IPS-18a (cell line): ENCODE measurements around the gene CDCA7.
A peak's percentile ranks its signal among the peaks of the same experiment; 100 is the strongest.
"Not testable (repeated sequence)": the region's sequence is repeated elsewhere in the genome, so short reads cannot be mapped to it uniquely, and the experiment has no call there.

Experiments used
- H3K27ac ChIP-seq: one replicate; pipeline ENCODE4 v1.5.1; 2013; ENCODE audit warnings: low read length
- H3K27me3 ChIP-seq: one replicate; pipeline ENCODE4 v1.6.1; 2013; ENCODE audit warnings: mild to moderate bottlenecking, low read length; ENCODE audit not compliant: control insufficient read depth, insufficient read depth
- H3K36me3 ChIP-seq: one replicate; pipeline ENCODE4 v1.6.1; 2013; ENCODE audit warnings: low read depth, low read length; ENCODE audit not compliant: control insufficient read depth
- H3K4me1 ChIP-seq: one replicate; pipeline ENCODE4 v1.6.1; 2013; ENCODE audit warnings: low read depth, low read length; ENCODE audit not compliant: control insufficient read depth
- H3K4me3 ChIP-seq: one replicate; pipeline ENCODE4 v1.5.1; 2013; ENCODE audit warnings: low read length
- H3K9ac ChIP-seq: one replicate; pipeline ENCODE4 v1.6.1; 2013; ENCODE audit warnings: mild to moderate bottlenecking, low read length, moderate library complexity
- H3K9me3 ChIP-seq: one replicate; pipeline ENCODE4 v1.6.1; 2013; ENCODE audit warnings: low read depth, low read length; ENCODE audit not compliant: control insufficient read depth

Gene CDCA7

DNA sequence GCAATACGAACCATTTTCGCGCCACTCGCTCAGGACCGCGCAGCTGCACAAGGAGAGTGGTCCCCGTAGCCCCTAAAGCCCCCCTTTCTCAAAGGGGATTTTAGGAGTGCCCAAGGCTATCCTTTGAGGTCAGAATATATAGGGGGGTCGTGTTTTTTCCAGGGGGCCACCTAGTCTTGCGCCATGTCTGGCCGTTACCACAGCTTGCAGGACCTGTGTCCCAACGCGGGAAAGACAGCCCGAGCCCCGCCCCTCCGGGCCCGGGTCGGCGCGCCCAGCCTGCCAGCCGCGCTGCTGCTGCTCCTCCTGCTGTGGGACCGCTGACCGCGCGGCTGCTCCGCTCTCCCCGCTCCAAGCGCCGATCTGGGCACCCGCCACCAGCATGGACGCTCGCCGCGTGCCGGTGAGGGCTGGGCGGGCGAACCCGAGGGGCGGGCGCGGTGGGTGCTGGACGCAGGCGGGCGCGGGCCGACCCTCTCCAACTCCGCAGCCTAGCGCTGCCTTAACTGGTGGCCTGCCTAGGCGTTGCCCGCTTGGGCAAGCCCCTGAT, at the start of gene CDCA7:
TSS of gene CDCA7 (plus strand) at position 291 of the 550 bp plus-strand sequence. CDS start at position 383, 92 bp downstream.
- Histone ChIP-seq H3K27me3 (no peaks in the 10 kb centered on the region), H3K27ac (peak within 1 kb of the TSS; percentile 99)

GRCh38 chr2:173305303-173305702, 49.4 kb upstream of the CDCA7 start:
- H3K4me3 ChIP-seq, result no peak overlapping the region
- no peaks in the 10 kb centered on the region for H3K36me3 ChIP-seq
- H3K9ac ChIP-seq, result no peak overlapping the region
- no peak overlapping the region for H3K27ac ChIP-seq
- H3K27me3 ChIP-seq, result no peaks in the 10 kb centered on the region
- H3K4me1 ChIP-seq, result peaks cover 24% of the 10 kb centered on the region
- no peaks in the 10 kb centered on the region for H3K9me3 ChIP-seq

More for the DNA sequence above, at the start of gene CDCA7:
- Histone ChIP-seq H3K9me3 (no peaks in the 10 kb centered on the region), H3K4me1 (peaks cover 22% of the 10 kb centered on the region), H3K9ac (peak within 1 kb of the TSS; percentile 83), H3K4me3 (peak within 1 kb of the TSS; percentile 68), H3K36me3 (peaks cover 12% of the 10 kb centered on the region)

DNA sequence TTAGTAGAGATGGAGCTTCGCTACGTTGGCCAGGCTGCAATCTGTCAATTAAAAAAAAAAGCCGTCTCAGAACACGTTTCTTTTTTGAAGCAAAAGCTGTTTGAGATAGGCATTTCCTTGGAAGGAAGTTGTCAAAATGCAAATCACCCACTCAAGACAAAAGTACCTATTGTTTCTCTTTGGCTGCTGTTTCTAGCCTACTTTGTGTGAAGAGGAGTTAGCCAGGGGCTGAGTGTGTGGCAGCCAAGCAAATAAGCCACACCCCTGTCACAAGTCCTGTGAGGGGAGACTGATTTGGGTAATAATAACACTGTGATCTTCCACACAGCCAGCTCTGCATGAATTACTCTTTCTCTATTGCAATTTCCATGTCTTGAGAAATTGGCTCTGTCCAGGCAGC, 47.4 kb upstream of the CDCA7 start:
- H3K4me1 ChIP-seq, result peaks cover 24% of the 10 kb centered on the region
- no peaks in the 10 kb centered on the region for H3K36me3 ChIP-seq
- H3K27me3 ChIP-seq, result no peaks in the 10 kb centered on the region
- H3K27ac ChIP-seq, result no peak overlapping the region
- H3K4me3 ChIP-seq, result no peak overlapping the region
- H3K9ac ChIP-seq, result no peak overlapping the region
- no peaks in the 10 kb centered on the region for H3K9me3 ChIP-seq

DNA sequence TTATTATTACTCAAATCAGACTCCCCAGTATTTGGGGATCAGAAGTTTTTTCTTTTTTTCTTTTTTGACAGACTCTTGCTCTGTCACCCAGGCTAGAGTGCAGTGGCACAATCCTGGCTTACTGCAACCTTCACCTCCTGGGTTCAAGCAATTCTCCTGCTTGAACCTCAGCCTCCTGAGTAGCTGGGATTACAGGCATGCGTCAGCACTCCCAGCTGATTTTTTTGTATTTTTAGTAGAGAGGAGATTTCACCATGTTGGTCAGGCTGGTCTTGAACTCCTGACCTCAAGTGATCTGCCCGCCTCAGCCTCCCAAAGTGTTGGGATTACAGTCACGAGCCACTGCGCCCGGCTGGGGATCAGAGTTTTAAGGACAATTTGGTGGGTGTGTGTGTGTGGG, 45.3 kb upstream of the CDCA7 start:
- not testable (repeated sequence) for H3K9me3 ChIP-seq, H3K27me3 ChIP-seq, H3K9ac ChIP-seq, H3K36me3 ChIP-seq, H3K27ac ChIP-seq, H3K4me3 ChIP-seq
- H3K4me1 ChIP-seq, result peaks cover 24% of the 10 kb centered on the region

GRCh38 chr2:173311844-173312606, 42.6 kb upstream of the CDCA7 start:
- Histone ChIP-seq H3K27ac (no peak overlapping the region), H3K4me3 (no peak overlapping the region), H3K4me1 (peaks cover 8% of the 10 kb centered on the region), H3K9me3 (no peaks in the 10 kb centered on the region), H3K36me3 (no peaks in the 10 kb centered on the region), H3K9ac (no peak overlapping the region), H3K27me3 (no peaks in the 10 kb centered on the region)

GRCh38 chr2:173323371-173323770, 31.3 kb upstream of the CDCA7 start:
- Histone ChIP-seq H3K36me3 (no peaks in the 10 kb centered on the region), H3K9me3 (no peaks in the 10 kb centered on the region), H3K27ac (no peak overlapping the region), H3K27me3 (no peaks in the 10 kb centered on the region), H3K9ac (no peak overlapping the region), H3K4me3 (no peak overlapping the region), H3K4me1 (no peaks in the 10 kb centered on the region)

DNA sequence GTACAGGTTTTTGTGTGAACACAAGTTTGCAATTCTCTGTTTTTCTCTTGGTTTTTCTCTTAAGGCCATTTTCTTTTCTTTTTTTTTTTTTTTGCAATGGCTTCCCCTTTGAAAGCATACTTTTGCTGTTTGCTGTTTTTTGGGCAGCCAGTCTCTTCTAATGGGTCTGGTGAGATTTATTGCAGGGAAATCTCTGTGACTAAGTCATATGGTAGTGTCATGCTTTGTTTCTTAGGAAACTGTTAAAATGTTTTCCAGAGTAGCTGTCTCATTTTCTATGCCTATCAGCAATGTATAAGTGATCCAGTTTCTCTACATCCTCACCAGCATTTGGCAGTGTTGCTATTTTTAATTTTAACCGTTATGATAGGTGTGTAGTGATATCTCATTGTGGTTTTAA, 27.9 kb upstream of the CDCA7 start:
- no peaks in the 10 kb centered on the region for H3K4me1 ChIP-seq
- no peak overlapping the region for H3K27ac ChIP-seq
- H3K27me3 ChIP-seq, result no peaks in the 10 kb centered on the region
- no peaks in the 10 kb centered on the region for H3K36me3 ChIP-seq
- peaks cover 13% of the 10 kb centered on the region for H3K9me3 ChIP-seq
- no peak overlapping the region for H3K4me3 ChIP-seq
- H3K9ac ChIP-seq, result no peak overlapping the region

DNA sequence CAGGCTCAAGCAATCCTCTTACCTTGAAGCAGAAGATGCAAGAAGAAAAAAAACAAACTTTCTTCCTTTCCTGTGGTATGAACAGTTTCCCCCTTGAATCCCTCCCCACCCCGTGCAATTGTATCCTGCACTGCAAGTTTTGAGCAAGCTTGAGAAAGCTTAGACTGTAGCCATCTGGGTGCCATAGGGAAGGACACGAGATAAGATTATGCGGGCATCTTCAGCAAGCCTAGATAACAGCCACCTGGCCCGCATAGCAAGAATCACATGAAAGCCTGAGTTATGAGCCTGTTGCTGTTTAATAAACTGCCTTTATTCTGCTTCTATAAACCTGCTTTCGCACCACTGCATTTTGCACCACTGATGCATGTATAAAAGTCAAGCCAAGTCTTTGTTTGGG, 27.3 kb upstream of the CDCA7 start:
- no peak overlapping the region for H3K4me3 ChIP-seq
- no peaks in the 10 kb centered on the region for H3K36me3 ChIP-seq
- no peaks in the 10 kb centered on the region for H3K27me3 ChIP-seq

GRCh38 chr2:173333003-173333402, 21.7 kb upstream of the CDCA7 start:
- peaks cover 19% of the 10 kb centered on the region for H3K9me3 ChIP-seq
- H3K27me3 ChIP-seq, H3K36me3 ChIP-seq, H3K9ac ChIP-seq, H3K4me3 ChIP-seq, H3K4me1 ChIP-seq, H3K27ac ChIP-seq: not testable (repeated sequence)

More for the DNA sequence above, 27.3 kb upstream of the CDCA7 start:
- Histone ChIP-seq H3K27ac (no peak overlapping the region), H3K9ac (no peak overlapping the region), H3K9me3 (peaks cover 14% of the 10 kb centered on the region), H3K4me1 (no peaks in the 10 kb centered on the region)

DNA sequence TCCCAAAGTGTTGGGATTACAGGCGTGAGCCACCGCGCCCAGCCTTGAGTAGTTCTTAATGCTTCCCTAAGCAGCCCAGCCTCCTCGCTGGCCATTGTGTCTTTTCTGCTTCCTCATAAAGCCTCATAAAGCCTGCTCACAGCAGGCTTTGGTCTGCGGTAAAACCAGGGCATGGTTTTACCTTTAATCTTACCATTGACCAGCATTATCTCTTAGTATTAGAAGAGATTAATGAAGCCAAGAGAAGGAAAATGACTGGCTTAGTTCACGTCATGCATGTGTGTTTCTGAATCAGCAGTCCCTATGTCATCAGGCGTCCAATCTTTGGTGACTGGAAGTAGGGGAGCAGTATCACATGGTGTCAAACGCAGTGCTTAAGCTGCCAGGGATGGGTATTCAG, 14.9 kb upstream of the CDCA7 start:
- Histone ChIP-seq H3K36me3 (no peaks in the 10 kb centered on the region), H3K4me3 (no peak overlapping the region), H3K9me3 (no peaks in the 10 kb centered on the region), H3K9ac (no peak overlapping the region), H3K27ac (no peak overlapping the region), H3K27me3 (no peaks in the 10 kb centered on the region), H3K4me1 (no peaks in the 10 kb centered on the region)

GRCh38 chr2:173343921-173344320, 10.8 kb upstream of the CDCA7 start:
- no peaks in the 10 kb centered on the region for H3K36me3 ChIP-seq
- no peak overlapping the region for H3K4me3 ChIP-seq
- no peaks in the 10 kb centered on the region for H3K27me3 ChIP-seq
- no peaks in the 10 kb centered on the region for H3K4me1 ChIP-seq
- no peak overlapping the region for H3K27ac ChIP-seq
- no peak overlapping the region for H3K9ac ChIP-seq
- H3K9me3 ChIP-seq, result peaks cover 5% of the 10 kb centered on the region

DNA sequence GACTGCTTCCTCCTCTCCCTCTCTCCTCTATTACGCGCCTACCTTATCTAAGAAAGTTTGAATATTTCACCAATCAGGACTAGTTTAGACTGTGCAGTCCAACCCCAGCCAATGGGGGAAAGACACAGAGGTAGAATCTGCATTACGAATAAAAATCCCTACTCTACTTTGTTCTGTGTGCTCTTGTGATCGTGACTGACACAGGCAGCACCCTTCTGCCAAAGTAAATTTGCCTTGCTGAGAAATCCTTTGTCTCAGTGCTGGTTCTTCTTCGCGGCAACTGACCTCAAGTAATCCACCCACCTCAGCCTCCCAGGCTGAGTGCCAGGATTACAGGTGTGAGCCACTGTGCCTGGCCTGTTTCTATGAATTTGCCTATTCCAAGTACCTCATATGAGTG, 8.6 kb upstream of the CDCA7 start:
- Histone ChIP-seq H3K27me3 (no peaks in the 10 kb centered on the region), H3K4me1 (no peaks in the 10 kb centered on the region), H3K36me3 (no peaks in the 10 kb centered on the region), H3K9me3 (peaks cover 5% of the 10 kb centered on the region), H3K4me3 (no peak overlapping the region), H3K27ac (no peak overlapping the region), H3K9ac (no peak overlapping the region)
